Heart right ventricle (tissue), 16 donors: Measurements from ENCODE around the gene PAAF1. TPM values are rescaled to one million over a fixed set of nuclear protein-coding genes. Genes with fewer than 3 reads are reported as not detected.

Experiments used
- ATAC-seq, 8 donors: fragments of 200-7000 bp; cut with Tn5 transposase; one replicate each; pipeline ENCODE4 v1.9.1; 2020; ENCODE audit warnings: mild to moderate bottlenecking in 8 of 8, moderate library complexity in 8 of 8, moderate number of reproducible peaks in 1 of 8
- DNase-seq, 2 donors: peaks; one replicate each; pipeline ENCODE4 v3.0.0-alpha.2; 2020
- H3K27ac ChIP-seq, 10 donors: fragments of 200-600 bp; sonication (generic) in 2 of 10; one replicate each; pipeline versions ENCODE4 v1.5.0 to v1.8.0; 2020 to 2022; ENCODE audit warnings: mild to moderate bottlenecking in 3 of 10
- H3K27me3 ChIP-seq, 7 donors: fragments of 200-600 bp; one replicate each; pipeline ENCODE4 v1.8.0; 2021 to 2022; ENCODE audit warnings: mild to moderate bottlenecking in 2 of 7
- H3K36me3 ChIP-seq, 9 donors: fragments of 200-600 bp; sonication (generic) in 1 of 9; one replicate each; pipeline versions ENCODE4 v1.5.0 to v1.8.0; 2020 to 2022; ENCODE audit warnings: mild to moderate bottlenecking in 2 of 9
- H3K4me1 ChIP-seq, 9 donors: fragments of 200-600 bp; sonication (generic) in 1 of 9; one replicate each; pipeline versions ENCODE4 v1.5.0 to v1.8.0; 2020 to 2022; ENCODE audit warnings: mild to moderate bottlenecking in 4 of 9
- H3K4me3 ChIP-seq, 10 donors: fragments of 200-600 bp; sonication (generic) in 2 of 10; one replicate each; pipeline versions ENCODE4 v1.5.0 to v1.8.0; 2020 to 2022; ENCODE audit warnings: mild to moderate bottlenecking in 7 of 10, moderate library complexity in 2 of 10
- H3K9me3 ChIP-seq, 11 donors: fragments of 200-600 bp in 10 of 11; sonication (generic) in 2 of 11; one replicate each; pipeline versions ENCODE4 v1.5.0 to v1.8.0; 2013 to 2022; ENCODE audit warnings: mild to moderate bottlenecking in 2 of 11, control low read depth in 1 of 11, moderate library complexity in 1 of 11
- CTCF ChIP-seq, 9 donors: fragments of 200-600 bp; sonication (generic) in 2 of 9; IDR thresholded peaks; one replicate each; pipeline versions ENCODE4 v1.5.0 to v1.8.0; 2021 to 2022; ENCODE audit warnings: antibody characterized with exemption in 9 of 9, mild to moderate bottlenecking in 5 of 9, moderate library complexity in 1 of 9
- WGBS, 2 donors: extraction: QIAGEN DNeasy Blood & Tissue Kit; methylation state at CpG; one replicate each; pipeline ENCODE4 v1.1.7; 2013; ENCODE audit warnings: inconsistent platforms in 1 of 2; 5-methylcytosine and 5-hydroxymethylcytosine counted together
- intact Hi-C, 10 donors: fragments of 100-400 bp; cut with DNase I; formaldehyde crosslinking; loops; one replicate each; pipeline versions ENCODE4 v1.11.1 to v1.14.2; 2022
- polyA plus RNA-seq, 2 donors: library from polyadenylated mRNA; stranded (reverse); fragments of 200-250 nt; gene quantifications; one replicate each; pipeline ENCODE4 v1.2.3, GENCODE V29; 2013
- total RNA-seq, 10 donors: library from RNA; stranded (reverse); fragmentation: NEBNext Ultra II Directional in 3 of 10; extraction: Animal tissue kit (Norgen Biotek cat#: 25700) in 3 of 10; gene quantifications; one replicate each; pipeline versions ENCODE4 v1.2.1 to v1.2.4, GENCODE V29; 2021 to 2023
- donor health status: Arrhythmogenic right ventricular cardiomyopathy.
- donor health status: ischemic (EF 13 %, LVEDD 7.1; RV severe dilation, severe dysfunction).
- donor health status: healthy with polysubstance abuse.
- donor health status: DM: no; HTN: yes; CAD: no.
- donor health status: DM: no; HTN: no; CAD: no.
- donor health status: ischemic (EF 25% LVEDD 6.9; RV normal size, moderate dysfunction).
- donor health status: ischemic (EF 25% LVEDD 5.7; RV mildly dilated, moderate dysfunction).
- donor health status: healthy.
- donor health status: DM: yes; HTN: yes; CAD: no.
- donor health status: Ischemic cardiomyopathy.
- donor health status: ischemic (EF 35%, LVEDD 5.7; RV mildly dilated, moderate dysfunction).
- donor health status: nonischemic (EF 11% LVEDD 7.7; RV severe dilation, severe dysfunction).
- donor health status: DM: yes; HTN: yes; CAD: no.
- donor health status: PGD.
- donor health status: ischemic (EF 29% LVEDD 5.4; RV normal size, mild dysfunction).
- donor health status: nonischemic (EF 23%, LVEDD 6.1; RV moderate dilation, normal function).

PAAF1 gene
- total and polyA plus RNA-seq, 12 donors: 7.7 to 27.4 (median 12.8) TPM

DNA sequence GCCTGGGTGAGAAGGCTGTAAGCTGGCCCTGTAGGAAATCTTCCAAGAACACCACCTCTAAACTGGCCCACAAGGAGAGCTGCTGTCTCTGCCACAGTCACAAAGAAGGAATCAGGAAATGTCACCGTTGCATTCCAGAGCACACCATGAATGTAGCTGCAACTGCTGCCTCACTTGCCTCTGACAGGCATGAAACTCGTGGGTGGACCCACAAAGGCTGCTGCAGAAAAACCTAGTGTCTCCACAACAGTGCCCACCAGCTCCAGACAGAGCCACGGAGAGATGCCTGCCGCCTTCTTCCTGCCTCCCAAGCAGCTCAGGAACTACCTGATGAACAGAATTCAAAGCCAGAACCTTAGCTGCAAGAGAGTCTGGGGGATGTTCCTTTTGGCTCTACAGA, 84.5 kb downstream of the PAAF1 start:
- Histone ChIP-seq H3K4me3 (no peak overlapping the region), H3K27me3 (peaks cover 0 to 23% (median 17%) of the 10 kb centered on the region in 7 donors), H3K27ac (no peak overlapping the region), H3K4me1 (peaks cover 0 to 15% (median 7%) of the 10 kb centered on the region in 9 donors), H3K36me3 (no peaks in the 10 kb centered on the region), H3K9me3 (no peaks in the 10 kb centered on the region)
- TF ChIP-seq CTCF (IDR thresholded peaks at IDR 0.05): no peak
- ATAC-seq (no peak), DNase-seq (no peak)
- intact Hi-C loops: loop anchor here in 8 of 10 donors (5.0 to 10.0 kb wide), 7 partner anchors 63 to 133 kb away; no protein-coding TSS in a partner anchor
- 56 to 61% methylated on average over 4 of the region's 4 CpGs for WGBS, 2 donors

GRCh38 chr11:73962101-73962705, 85.4 kb downstream of the PAAF1 start:
- Histone ChIP-seq H3K4me3 (no peak overlapping the region), H3K27me3 (peaks cover 0 to 16% (median 12%) of the 10 kb centered on the region in 7 donors), H3K27ac (no peak overlapping the region), H3K9me3 (no peaks in the 10 kb centered on the region), H3K36me3 (no peaks in the 10 kb centered on the region), H3K4me1 (peaks cover 0 to 15% (median 7%) of the 10 kb centered on the region in 9 donors)
- no peak for TF ChIP-seq CTCF (IDR thresholded peaks at IDR 0.05)
- ATAC-seq (no peak), DNase-seq (no peak)
- intact Hi-C loops: loop anchor here in 8 of 10 donors (5.0 to 10.0 kb wide), 7 partner anchors 63 to 133 kb away; no protein-coding TSS in a partner anchor
- 76 to 82% methylated on average over 7 of the region's 7 CpGs for WGBS, 2 donors

DNA sequence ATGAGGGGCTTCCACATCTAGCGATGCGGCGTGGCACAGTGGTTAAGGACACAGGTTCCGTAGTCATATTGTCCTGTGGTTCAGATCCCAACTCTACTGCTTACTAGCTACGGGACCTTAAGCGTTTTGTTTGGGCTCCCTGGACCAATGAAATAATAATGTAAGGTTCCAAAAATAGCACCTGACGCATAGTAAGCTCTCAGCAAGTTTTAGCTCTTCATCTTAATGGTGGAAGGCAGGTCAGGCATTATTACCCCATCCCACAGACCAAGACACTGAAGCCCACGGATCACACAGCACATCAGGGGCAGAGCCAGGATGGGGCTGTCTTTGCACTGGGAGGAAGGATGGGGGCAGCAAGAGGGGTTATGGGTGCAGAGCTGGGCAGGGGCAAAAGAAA, 87.1 kb downstream of the PAAF1 start:
- Histone ChIP-seq H3K27ac (no peak overlapping the region), H3K9me3 (no peaks in the 10 kb centered on the region), H3K4me3 (no peak overlapping the region), H3K27me3 (peaks cover 0 to 4% (median 0%) of the 10 kb centered on the region in 7 donors), H3K36me3 (no peaks in the 10 kb centered on the region), H3K4me1 (peaks cover 0 to 15% (median 7%) of the 10 kb centered on the region in 9 donors)
- no peak for TF ChIP-seq CTCF (IDR thresholded peaks at IDR 0.05)
- WGBS, 2 donors: 63 to 68% methylated on average over 8 of the region's 8 CpGs
- ATAC-seq (peak in 6 of 8 donors; percentile 21 to 48 (median 30)), DNase-seq (no peak)
- intact Hi-C loops: loop anchor here in 8 of 10 donors (2.0 to 10.0 kb wide), 8 partner anchors 19 to 131 kb away; partner anchors contain the start of gene UCP2 (in 1 of the 8)

DNA sequence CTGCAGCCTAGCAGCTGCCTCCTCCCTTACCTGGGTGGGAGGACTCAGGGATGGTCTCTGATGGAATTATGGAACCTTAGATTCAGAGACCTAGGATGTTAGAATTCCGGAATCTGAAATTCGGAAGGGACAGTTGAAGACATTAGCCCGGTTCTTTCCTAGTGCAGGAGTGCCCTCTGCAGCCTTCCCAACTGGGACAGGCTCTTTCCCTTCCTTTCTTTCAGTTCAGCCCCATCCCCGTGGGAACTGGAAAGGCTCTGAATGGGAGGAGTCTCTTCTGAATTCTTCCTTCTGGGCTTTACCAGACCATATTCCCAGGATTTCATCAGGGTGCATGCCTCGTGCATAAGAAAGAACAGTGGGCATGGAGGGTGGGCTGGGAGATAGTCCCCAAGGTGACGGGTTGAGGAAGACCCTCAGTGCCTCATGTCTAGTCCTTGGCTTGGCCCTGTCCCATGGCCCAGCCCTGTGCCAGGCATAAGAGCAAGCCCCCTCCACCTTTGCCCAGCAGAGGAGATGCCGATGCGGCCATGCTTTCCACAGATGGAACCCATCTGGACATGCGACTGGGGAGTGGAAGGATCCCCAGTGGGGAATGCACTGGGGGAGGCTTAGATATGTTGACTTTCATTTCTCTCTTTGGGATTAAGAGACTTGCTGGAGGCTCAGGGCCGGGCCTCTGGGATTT, 88.4 kb downstream of the PAAF1 start:
- peak in 3 of 8 donors; percentile 26 to 62 (median 45) for ATAC-seq
- Histone ChIP-seq H3K4me1 (peaks cover 0 to 15% (median 8%) of the 10 kb centered on the region in 9 donors), H3K4me3 (no peak overlapping the region), H3K9me3 (no peaks in the 10 kb centered on the region), H3K36me3 (no peaks in the 10 kb centered on the region), H3K27ac (no peak overlapping the region), H3K27me3 (peaks cover 0 to 4% (median 0%) of the 10 kb centered on the region in 7 donors)
- 57 to 59% methylated on average over 10 of the region's 10 CpGs for WGBS, 2 donors
- no peak for TF ChIP-seq CTCF (IDR thresholded peaks at IDR 0.05)
- DNase-seq: no peak
- intact Hi-C loops: loop anchor here in 8 of 10 donors (2.0 to 10.0 kb wide), 7 partner anchors 18 to 130 kb away; partner anchors contain the start of gene UCP2 (in 1 of the 8)
